ENCODE measurements around the gene DAPK1.

The DAPK1 gene

GRCh38 chr9:87698069-87698809, 200.6 kb downstream of the DAPK1 start:
- no peak for DNase-seq

- DNase-seq: no peak
Observed at GRCh38 chr9:87699835-87700234, 202.2 kb downstream of the DAPK1 start.

- no peak for DNase-seq
Observed at GRCh38 chr9:87701491-87701890, 203.8 kb downstream of the DAPK1 start.

GRCh38 chr9:87701931-87702421, 204.3 kb downstream of the DAPK1 start:
- no peak for DNase-seq

- DNase-seq: no peak
Observed at GRCh38 chr9:87702921-87703320, 205.3 kb downstream of the DAPK1 start.

- DNase-seq: no peak
Observed at GRCh38 chr9:87703636-87704276, 206.1 kb downstream of the DAPK1 start.

- no peak for DNase-seq
Observed at GRCh38 chr9:87704342-87704741, 206.7 kb downstream of the DAPK1 start.

- DNase-seq: no peak
Observed at GRCh38 chr9:87706066-87706739, 208.5 kb downstream of the DAPK1 start.

GRCh38 chr9:87707805-87708506, 210.3 kb downstream of the DAPK1 start:
- no peak for DNase-seq

- peak; percentile 33 for DNase-seq
Observed at GRCh38 chr9:87708546-87708945, 210.9 kb downstream of the DAPK1 start.

GRCh38 chr9:87708986-87709728, 211.5 kb downstream of the DAPK1 start:
- DNase-seq: peak; percentile 71

- DNase-seq: no peak
Observed at GRCh38 chr9:87710443-87710842, 212.8 kb downstream of the DAPK1 start.

- DNase-seq: peak; percentile 15
Observed at GRCh38 chr9:87711857-87712800, 214.5 kb downstream of the DAPK1 start.

- DNase-seq: no peak
Observed at GRCh38 chr9:87712801-87713277, 215.2 kb downstream of the DAPK1 start.

- DNase-seq: peak; percentile 73
Observed at GRCh38 chr9:87713278-87713987, 215.8 kb downstream of the DAPK1 start.

GRCh38 chr9:87713988-87714330, 216.3 kb downstream of the DAPK1 start:
- DNase-seq: no peak

GRCh38 chr9:87714819-87715218, 217.2 kb downstream of the DAPK1 start:
- no peak for DNase-seq

- no peak for DNase-seq
Observed at GRCh38 chr9:87716141-87716540, 218.5 kb downstream of the DAPK1 start.

- DNase-seq: no peak
Observed at GRCh38 chr9:87717456-87717855, 219.8 kb downstream of the DAPK1 start.

- DNase-seq: no peak
Observed at GRCh38 chr9:87718231-87718630, 220.6 kb downstream of the DAPK1 start.
